Liver (tissue), 3 donors: ENCODE results near the gene RELT.

Source experiments
- ATF3 ChIP-seq: IDR thresholded peaks from 2 replicates; pipeline ENCODE4 v1.6.1; 2016; ENCODE audit warnings: antibody characterized with exemption
- CTCF ChIP-seq: fragments of 150-350 bp; IDR thresholded peaks from 2 replicates; pipeline ENCODE4 v1.5.1; 2017; ENCODE audit warnings: improper control_type of control experiment, low read depth, low read length; ENCODE audit not compliant: missing input control
- FOXA2 ChIP-seq: IDR thresholded peaks from 2 replicates; pipeline ENCODE4 v1.6.1; 2016; ENCODE audit warnings: antibody characterized with exemption
- HNF4A ChIP-seq, 2 donors: conservative IDR thresholded peaks; 2 replicates each; pipeline ENCODE4 v1.6.1; 2016; ENCODE audit warnings: antibody characterized with exemption in 2 of 2, mild to moderate bottlenecking in 2 of 2
- MAX ChIP-seq: IDR thresholded peaks from 2 replicates; pipeline ENCODE4 v1.6.1; 2016; ENCODE audit warnings: antibody characterized with exemption
- RAD21 ChIP-seq, 2 donors: IDR thresholded peaks; 2 replicates each; pipeline ENCODE4 v1.6.1; 2016; ENCODE audit warnings: antibody characterized with exemption in 2 of 2, mild to moderate bottlenecking in 2 of 2
- REST ChIP-seq: IDR thresholded peaks from 2 replicates; pipeline ENCODE4 v1.6.1; 2016; ENCODE audit warnings: antibody characterized with exemption, mild to moderate bottlenecking
- RXRA ChIP-seq, 2 donors: IDR thresholded peaks; 2 replicates each; pipeline ENCODE4 v1.6.1; 2017 to 2018; ENCODE audit warnings: antibody characterized with exemption in 2 of 2, mild to moderate bottlenecking in 1 of 2
- SP1 ChIP-seq: IDR thresholded peaks from 2 replicates; pipeline ENCODE4 v1.6.1; 2018; ENCODE audit warnings: antibody characterized with exemption, mild to moderate bottlenecking
- TAF1 ChIP-seq: conservative IDR thresholded peaks from 2 replicates; pipeline ENCODE4 v1.6.1; 2016; ENCODE audit warnings: antibody characterized with exemption, mild to moderate bottlenecking
- ZBTB33 ChIP-seq: IDR thresholded peaks from 2 replicates; pipeline ENCODE4 v1.6.1; 2016; ENCODE audit warnings: antibody characterized with exemption
- donor health status: healthy.
- donor health status: healthy.

- TF ChIP-seq FOXA2 = no peak
- no peak for TF ChIP-seq SP1
- TF ChIP-seq TAF1 = no peak
- TF ChIP-seq CTCF = no peak
- TF ChIP-seq ATF3 = no peak
- no peak for TF ChIP-seq ZBTB33
- TF ChIP-seq REST = no peak
- no peak for TF ChIP-seq RAD21 (IDR thresholded peaks at IDR 0.05)
- TF ChIP-seq RXRA (IDR thresholded peaks at IDR 0.05) = no peak
- no peak for TF ChIP-seq MAX
- no peak for TF ChIP-seq HNF4A (conservative IDR thresholded peaks at IDR 0.05)
Measured at GRCh38 chr11:73366953-73367352, 9.2 kb upstream of the RELT start.
